Measurements from ENCODE around the gene CCZ1B. TPM values are rescaled to one million over a fixed set of nuclear protein-coding genes. Genes with fewer than 3 reads are reported as not detected.
"Not testable (repeated sequence)": the region's sequence is repeated elsewhere in the genome, so short reads cannot be mapped to it uniquely, and the experiment has no call there.

The CCZ1B gene
- polyA plus RNA-seq, 2 of the 4 experiments (the other 2 are of a cell fraction): 36.9 to 68.6 TPM

DNA sequence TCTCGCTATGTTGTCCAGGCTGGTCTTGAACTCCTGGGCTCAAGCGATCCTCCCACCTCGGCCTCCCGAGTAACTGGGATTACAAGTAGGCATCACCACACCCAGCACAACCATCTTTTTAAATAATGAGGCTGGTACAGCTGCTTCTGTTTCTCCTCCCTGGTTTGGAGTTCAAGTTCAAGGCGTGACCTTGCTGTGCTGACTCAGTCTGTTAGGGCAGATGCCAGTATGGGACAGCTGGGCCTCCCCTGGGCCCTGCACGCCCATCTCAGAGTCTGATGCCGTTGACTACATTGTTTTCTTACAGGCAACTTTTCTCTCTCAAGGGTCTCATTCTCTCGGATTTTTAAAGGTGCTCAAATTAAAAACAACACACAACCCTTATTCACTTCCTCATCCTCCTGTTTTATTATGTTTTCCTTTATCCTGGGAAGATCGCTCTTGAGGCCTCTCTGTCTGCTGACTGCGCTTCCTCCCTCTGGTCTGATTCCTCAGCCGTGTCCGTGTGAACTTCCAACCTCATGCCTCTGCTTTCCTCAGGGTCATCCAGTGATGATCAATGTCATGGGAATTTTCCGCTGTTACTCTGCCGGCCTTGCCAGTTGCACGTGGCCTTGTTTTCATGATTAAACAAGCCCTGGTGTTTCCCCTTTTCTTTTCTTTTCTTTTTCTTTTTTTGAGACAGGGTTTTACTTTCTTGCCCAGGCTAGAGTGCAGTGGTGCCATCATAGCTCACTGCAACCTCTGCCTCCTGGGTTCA is 33.8 kb downstream of the CCZ1B start:
- H3K9me3 ChIP-seq, H3K4me3 ChIP-seq, FAIRE-seq, H3K4me1 ChIP-seq, H3K4me2 ChIP-seq, CTCF ChIA-PET, H3K27ac ChIP-seq, POLR2A ChIA-PET: not testable (repeated sequence)
- ATAC-seq: peak; percentile 48 to 57; a peak in 4 of 6 replicates
- DNase-seq (ENCODE audit: low read depth in 1 of 2, low spot score in 1 of 2): peak in 1 of 2 experiments; percentile 3
- WGBS (ENCODE audit: missing lambda C conversion rate): 84% methylated on average over 6 of the region's 15 CpGs

DNA sequence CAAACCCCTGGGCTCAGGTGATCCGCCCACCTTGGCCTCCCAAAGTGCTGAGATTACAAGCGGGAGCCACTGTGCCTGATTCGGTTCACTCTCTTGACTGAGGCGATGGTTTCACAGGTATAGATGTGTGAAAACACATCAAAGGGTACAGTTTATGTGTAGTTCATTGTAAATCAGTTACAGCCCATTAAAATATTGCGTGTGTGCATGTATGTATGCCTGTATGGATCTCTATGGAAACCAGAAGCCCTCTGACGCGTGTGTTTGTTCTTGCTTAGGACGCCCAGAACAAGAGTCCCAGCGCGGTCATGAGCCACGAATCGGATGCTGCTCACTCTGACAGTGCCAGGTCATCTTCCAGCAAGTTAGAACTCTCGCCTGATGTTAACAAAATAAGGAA is 36.7 kb downstream of the CCZ1B start:
- H3K4me3 ChIP-seq; H3K4me1 ChIP-seq; FAIRE-seq; H3K4me2 ChIP-seq; ATAC-seq; DNase-seq (ENCODE audit: low read depth in 1 of 2, low spot score in 1 of 2); H3K27ac ChIP-seq; CTCF ChIA-PET; H3K9me3 ChIP-seq; POLR2A ChIA-PET: not testable (repeated sequence)
- WGBS (ENCODE audit: missing lambda C conversion rate): no CpG with 5 or more reads among the region's 13 CpGs

DNA sequence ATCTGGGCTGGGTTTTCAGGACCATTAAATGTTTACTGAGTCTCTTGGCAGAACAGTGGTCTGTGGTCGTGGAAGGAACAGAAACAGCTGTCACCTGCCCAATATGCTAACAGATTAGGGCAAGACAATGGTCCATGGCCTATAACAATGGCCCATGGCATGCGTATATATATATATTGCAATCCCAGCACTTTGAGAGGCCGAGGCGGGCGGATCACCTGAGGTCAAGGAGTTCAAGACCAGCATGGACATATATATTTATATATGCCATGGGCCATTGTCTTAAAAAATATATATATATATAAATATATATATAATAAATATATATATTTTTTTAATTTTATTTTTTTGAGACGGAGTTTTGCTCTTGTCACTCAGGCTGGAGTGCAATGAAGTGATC is 44.5 kb downstream of the CCZ1B start:
- H3K9me3 ChIP-seq; FAIRE-seq; POLR2A ChIA-PET; H3K4me2 ChIP-seq; H3K4me3 ChIP-seq; H3K27ac ChIP-seq; CTCF ChIA-PET; ATAC-seq; DNase-seq (ENCODE audit: low read depth in 1 of 2, low spot score in 1 of 2); H3K4me1 ChIP-seq: not testable (repeated sequence)
- WGBS (ENCODE audit: missing lambda C conversion rate): 76% methylated on average over 5 of the region's 6 CpGs

DNA sequence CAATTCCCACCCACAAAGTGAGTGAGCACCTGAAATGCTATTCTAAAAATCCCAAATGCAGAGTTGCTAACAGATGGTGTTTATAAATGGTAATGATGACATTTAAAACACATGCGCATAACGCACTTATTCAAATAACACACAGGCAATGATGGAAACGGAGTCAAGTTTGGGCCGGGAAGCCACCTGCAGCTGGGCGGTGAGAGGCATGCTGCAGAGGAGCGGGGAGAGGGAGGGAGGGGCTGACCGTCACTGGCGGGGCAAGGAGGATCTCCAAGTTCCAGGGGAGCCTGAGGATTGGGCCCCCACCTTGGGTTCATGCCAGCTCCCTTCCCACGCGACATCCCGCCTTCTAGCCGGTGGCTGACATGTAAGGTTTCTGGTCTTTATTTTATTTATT is 64.9 kb downstream of the CCZ1B start:
- ATAC-seq; DNase-seq (ENCODE audit: low read depth in 1 of 2, low spot score in 1 of 2); H3K9me3 ChIP-seq; POLR2A ChIA-PET; CTCF ChIA-PET; H3K4me3 ChIP-seq; H3K4me1 ChIP-seq; H3K4me2 ChIP-seq; FAIRE-seq; H3K27ac ChIP-seq: not testable (repeated sequence)
- whole genome bisulfite sequencing (ENCODE audit: missing lambda C conversion rate): 100% methylated on average over 4 of the region's 12 CpGs

DNA sequence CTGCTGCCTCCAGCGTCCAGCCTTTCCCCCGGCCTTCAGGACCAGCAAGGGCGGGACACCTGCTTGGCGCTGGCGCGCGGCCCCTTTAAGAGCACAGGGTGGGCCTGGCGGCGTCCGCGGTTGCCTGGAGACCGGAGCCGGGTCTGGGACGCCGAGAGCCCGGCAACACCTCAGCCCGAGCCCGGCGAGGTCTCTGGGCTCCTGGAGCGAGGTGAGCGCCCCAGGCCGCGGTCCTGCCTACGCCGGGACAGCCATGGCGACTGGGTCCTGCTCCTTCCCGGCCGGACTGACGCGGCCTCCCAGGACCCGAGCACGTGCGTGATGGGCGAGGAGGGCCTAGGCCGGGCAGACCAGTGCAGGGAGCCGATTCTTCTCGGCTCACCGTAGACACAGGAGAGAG is 72.1 kb downstream of the CCZ1B start, which contains the start of gene RSPH10B2:
Gene RSPH10B2, plus strand, starts transcription at position 140 of the 400 bp plus-strand sequence. CDS start 3,575 bp downstream, outside the sequence.
- 90% methylated on average over 10 of the region's 38 CpGs for WGBS (ENCODE audit: missing lambda C conversion rate)
- H3K4me2 ChIP-seq; FAIRE-seq; H3K4me3 ChIP-seq; H3K9me3 ChIP-seq; DNase-seq (ENCODE audit: low read depth in 1 of 2, low spot score in 1 of 2); CTCF ChIA-PET; H3K27ac ChIP-seq; POLR2A ChIA-PET; H3K4me1 ChIP-seq: not testable (repeated sequence)
- peak; percentile 48 to 52; a peak in 5 of 6 replicates for ATAC-seq

DNA sequence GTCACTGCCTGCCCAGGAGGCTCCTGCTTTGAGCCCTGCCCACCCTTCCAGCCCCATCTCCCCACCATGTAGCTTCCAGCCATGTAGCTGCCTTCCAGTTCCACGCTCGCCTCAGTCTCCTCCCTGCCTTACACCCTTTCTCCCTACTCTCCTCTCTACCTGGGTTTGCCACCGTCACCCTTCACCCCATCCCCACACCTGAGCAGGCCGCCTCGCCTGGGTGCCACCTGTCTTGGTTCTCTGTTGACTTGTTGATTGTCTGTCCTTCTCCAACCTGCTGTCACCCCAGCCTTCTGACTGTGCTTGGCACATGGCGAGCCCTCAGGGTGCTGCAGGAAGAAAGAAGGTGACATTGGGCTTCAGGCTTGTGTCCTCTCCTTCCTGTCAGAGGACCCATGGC is 75.9 kb downstream of the CCZ1B start:
- POLR2A ChIA-PET; H3K4me2 ChIP-seq; FAIRE-seq; H3K4me3 ChIP-seq; H3K9me3 ChIP-seq; CTCF ChIA-PET; H3K4me1 ChIP-seq; DNase-seq (ENCODE audit: low read depth in 1 of 2, low spot score in 1 of 2); H3K27ac ChIP-seq; ATAC-seq: not testable (repeated sequence)
- 97% methylated on average over 4 of the region's 6 CpGs for WGBS (ENCODE audit: missing lambda C conversion rate)

DNA sequence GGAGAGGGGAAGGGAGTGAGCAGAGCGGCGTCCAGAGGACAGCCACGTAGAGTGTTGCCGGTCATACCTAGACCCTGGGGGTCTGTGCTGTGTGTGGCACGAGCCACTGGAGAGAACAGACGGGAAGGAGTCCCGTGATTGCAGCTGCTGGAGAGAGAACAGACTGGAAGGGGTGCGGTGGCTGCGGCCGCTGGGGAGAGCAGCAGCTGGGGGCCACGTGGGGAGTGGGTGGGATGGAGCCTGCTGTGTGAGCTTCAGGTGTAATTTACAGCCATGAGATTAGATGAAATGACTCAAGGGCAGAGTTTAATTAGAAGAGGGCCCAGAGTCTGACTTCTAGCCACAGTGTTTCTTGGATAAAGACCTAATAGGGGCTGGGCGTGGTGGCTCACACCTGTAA is 76.7 kb downstream of the CCZ1B start:
- H3K4me2 ChIP-seq; FAIRE-seq; H3K4me1 ChIP-seq; H3K4me3 ChIP-seq; H3K27ac ChIP-seq; CTCF ChIA-PET; DNase-seq (ENCODE audit: low read depth in 1 of 2, low spot score in 1 of 2); H3K9me3 ChIP-seq; ATAC-seq; POLR2A ChIA-PET: not testable (repeated sequence)
- 91% methylated on average over 7 of the region's 12 CpGs for WGBS (ENCODE audit: missing lambda C conversion rate)

Other genes with a start within 250 kb of the CCZ1B start
- 118 and 149 TPM in 2 replicates for gene ZDHHC4, start 248.8 kb downstream of the CCZ1B start, polyA plus RNA-seq (2011; rRNA removed)
- gene ZDHHC4, start 248.8 kb downstream of the CCZ1B start, polyA plus RNA-seq (2017; fragmentation: RNase III; extraction: RNeasy Plus Mini Kit Qiagen cat#74134 plus additional on column Dnase treatment): 37.0 to 43.3 TPM (median 42.8 TPM) in 3 replicates
- gene INTS15, start 236.3 kb downstream of the CCZ1B start, polyA plus RNA-seq (2011; rRNA removed): 23.4 and 26.1 TPM in 2 replicates
- 13.6 to 14.7 TPM (median 14.5 TPM) in 3 replicates for gene INTS15, start 236.3 kb downstream of the CCZ1B start, polyA plus RNA-seq (2017; fragmentation: RNase III; extraction: RNeasy Plus Mini Kit Qiagen cat#74134 plus additional on column Dnase treatment)
- gene ZNF853, start 210.7 kb downstream of the CCZ1B start, polyA plus RNA-seq (2011; rRNA removed): 2.2 and 2.7 TPM in 2 replicates
- gene ZNF853, start 210.7 kb downstream of the CCZ1B start, polyA plus RNA-seq (2017; fragmentation: RNase III; extraction: RNeasy Plus Mini Kit Qiagen cat#74134 plus additional on column Dnase treatment): 1.6 to 2.1 TPM (median 1.8 TPM) in 3 replicates
- 6.3 and 7.5 TPM in 2 replicates for gene ZNF316, start 189.0 kb downstream of the CCZ1B start, polyA plus RNA-seq (2011; rRNA removed)
- gene ZNF316, start 189.0 kb downstream of the CCZ1B start, polyA plus RNA-seq (2017; fragmentation: RNase III; extraction: RNeasy Plus Mini Kit Qiagen cat#74134 plus additional on column Dnase treatment): 16.5 to 21.2 TPM (median 18.9 TPM) in 3 replicates
- 22.7 and 23.9 TPM in 2 replicates for gene ZNF12, start 119.3 kb downstream of the CCZ1B start, polyA plus RNA-seq (2011; rRNA removed)
- gene ZNF12, start 119.3 kb downstream of the CCZ1B start, polyA plus RNA-seq (2017; fragmentation: RNase III; extraction: RNeasy Plus Mini Kit Qiagen cat#74134 plus additional on column Dnase treatment): 8.8 TPM in 3 replicates
- 0.11 TPM in 1 of 2 replicates, not detected in the other for gene RSPH10B2, start 72.2 kb downstream of the CCZ1B start, polyA plus RNA-seq (2011; rRNA removed)
- 0.08 to 0.16 TPM (median 0.12 TPM) in 3 replicates for gene RSPH10B2, start 72.2 kb downstream of the CCZ1B start, polyA plus RNA-seq (2017; fragmentation: RNase III; extraction: RNeasy Plus Mini Kit Qiagen cat#74134 plus additional on column Dnase treatment)